Measurements from ENCODE around the gene HUNK. TPM values are rescaled to one million over a fixed set of nuclear protein-coding genes. Genes with fewer than 3 reads are reported as not detected.

Gene HUNK
- total RNA-seq, 2 experiments from 2014 or later: 0.21 to 0.24 TPM

GRCh38 chr21:31887391-31887841, 14.6 kb downstream of the HUNK start:
- POLR2A ChIA-PET: no interaction called here
- Mint-ChIP-seq H3K27ac (no peak overlapping the region), H3K4me3 (no peak overlapping the region), H3K9me3 (ENCODE audit: insufficient read depth) (no peaks in the 10 kb centered on the region), H3K36me3 (ENCODE audit: low read depth) (no peaks in the 10 kb centered on the region), H3K27me3 (ENCODE audit: low read depth) (peaks cover 4% of the 10 kb centered on the region), H3K4me1 (ENCODE audit: low read depth) (no peaks in the 10 kb centered on the region)
- CTCF ChIA-PET: no interaction called here
- ATAC-seq: no peak
- no peak for DNase-seq

- H3K27me3 Mint-ChIP-seq (ENCODE audit: low read depth): peaks cover 4% of the 10 kb centered on the region
- ChIA-PET CTCF (interaction anchor here (0.6 kb wide), 1 partner anchor 355 kb away, joined by 3 read pairs; no protein-coding TSS in a partner anchor), POLR2A (no interaction called here)
- DNase-seq (no peak), ATAC-seq (no peak)
- H3K4me3 Mint-ChIP-seq: no peak overlapping the region
- H3K4me1 Mint-ChIP-seq (ENCODE audit: low read depth): no peaks in the 10 kb centered on the region
- H3K27ac Mint-ChIP-seq: no peak overlapping the region
- no peaks in the 10 kb centered on the region for H3K9me3 Mint-ChIP-seq (ENCODE audit: insufficient read depth)
- no peaks in the 10 kb centered on the region for H3K36me3 Mint-ChIP-seq (ENCODE audit: low read depth)
Measured at GRCh38 chr21:31888936-31889371, 16.1 kb downstream of the HUNK start.

DNA sequence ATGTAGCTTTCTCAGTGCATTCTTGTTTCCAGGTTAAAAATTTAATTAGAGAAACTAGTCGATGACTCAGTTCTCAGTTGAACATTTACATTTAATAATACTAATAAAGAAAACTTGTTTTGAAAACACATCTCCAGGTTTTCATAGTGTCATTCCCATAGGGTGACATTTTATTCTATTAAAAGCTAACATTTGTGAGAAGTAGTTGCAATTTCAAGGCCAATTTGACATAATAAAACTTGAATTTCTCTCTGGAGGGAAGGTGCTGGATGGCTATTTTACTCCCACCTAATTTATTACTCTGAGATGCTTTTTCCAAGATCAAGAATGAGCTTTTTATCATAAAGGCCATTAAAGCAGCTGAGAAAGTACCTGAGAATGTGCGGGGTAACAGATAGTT, 16.6 kb downstream of the HUNK start:
- Mint-ChIP-seq H3K36me3 (ENCODE audit: low read depth) (no peaks in the 10 kb centered on the region), H3K4me1 (ENCODE audit: low read depth) (no peaks in the 10 kb centered on the region), H3K27ac (no peak overlapping the region), H3K27me3 (ENCODE audit: low read depth) (peaks cover 4% of the 10 kb centered on the region), H3K9me3 (ENCODE audit: insufficient read depth) (no peaks in the 10 kb centered on the region), H3K4me3 (no peak overlapping the region)
- DNase-seq (no peak), ATAC-seq (no peak)
- CTCF ChIA-PET: interaction anchor here (0.6 kb wide), 1 partner anchor 355 kb away, joined by 3 read pairs; no protein-coding TSS in a partner anchor
- POLR2A ChIA-PET: no interaction called here

- H3K36me3 Mint-ChIP-seq (ENCODE audit: low read depth): no peaks in the 10 kb centered on the region
- H3K27me3 Mint-ChIP-seq (ENCODE audit: low read depth): peaks cover 4% of the 10 kb centered on the region
- ATAC-seq (no peak), DNase-seq (no peak)
- H3K9me3 Mint-ChIP-seq (ENCODE audit: insufficient read depth): no peaks in the 10 kb centered on the region
- ChIA-PET POLR2A (no interaction called here), CTCF (no interaction called here)
- H3K4me1 Mint-ChIP-seq (ENCODE audit: low read depth): peaks cover 3% of the 10 kb centered on the region
- H3K27ac Mint-ChIP-seq: no peak overlapping the region
- no peak overlapping the region for H3K4me3 Mint-ChIP-seq
Measured at GRCh38 chr21:31892686-31893085, 19.9 kb downstream of the HUNK start.

GRCh38 chr21:31893851-31894415, 21.1 kb downstream of the HUNK start:
- Mint-ChIP-seq H3K36me3 (ENCODE audit: low read depth) (no peaks in the 10 kb centered on the region), H3K9me3 (ENCODE audit: insufficient read depth) (no peaks in the 10 kb centered on the region), H3K27ac (no peak overlapping the region), H3K4me3 (no peak overlapping the region), H3K27me3 (ENCODE audit: low read depth) (peaks cover 4% of the 10 kb centered on the region), H3K4me1 (ENCODE audit: low read depth) (peaks cover 3% of the 10 kb centered on the region)
- ChIA-PET CTCF (no interaction called here), POLR2A (no interaction called here)
- ATAC-seq (no peak), DNase-seq (no peak)

- DNase-seq (no peak), ATAC-seq (no peak)
- H3K36me3 Mint-ChIP-seq (ENCODE audit: low read depth): no peaks in the 10 kb centered on the region
- POLR2A ChIA-PET: no interaction called here
- no peaks in the 10 kb centered on the region for H3K9me3 Mint-ChIP-seq (ENCODE audit: insufficient read depth)
- CTCF ChIA-PET: no interaction called here
- peaks cover 3% of the 10 kb centered on the region for H3K4me1 Mint-ChIP-seq (ENCODE audit: low read depth)
- no peak overlapping the region for H3K27ac Mint-ChIP-seq
- H3K4me3 Mint-ChIP-seq: no peak overlapping the region
- H3K27me3 Mint-ChIP-seq (ENCODE audit: low read depth): peaks cover 2% of the 10 kb centered on the region
Measured at GRCh38 chr21:31894457-31894856, 21.6 kb downstream of the HUNK start.

- ATAC-seq (no peak), DNase-seq (no peak)
- Mint-ChIP-seq H3K4me3 (no peak overlapping the region), H3K9me3 (ENCODE audit: insufficient read depth) (no peaks in the 10 kb centered on the region), H3K36me3 (ENCODE audit: low read depth) (no peaks in the 10 kb centered on the region), H3K27me3 (ENCODE audit: low read depth) (no peaks in the 10 kb centered on the region), H3K4me1 (ENCODE audit: low read depth) (peaks cover 3% of the 10 kb centered on the region), H3K27ac (no peak overlapping the region)
- ChIA-PET POLR2A (no interaction called here), CTCF (no interaction called here)
Measured at GRCh38 chr21:31895077-31895835, 22.4 kb downstream of the HUNK start.

DNA sequence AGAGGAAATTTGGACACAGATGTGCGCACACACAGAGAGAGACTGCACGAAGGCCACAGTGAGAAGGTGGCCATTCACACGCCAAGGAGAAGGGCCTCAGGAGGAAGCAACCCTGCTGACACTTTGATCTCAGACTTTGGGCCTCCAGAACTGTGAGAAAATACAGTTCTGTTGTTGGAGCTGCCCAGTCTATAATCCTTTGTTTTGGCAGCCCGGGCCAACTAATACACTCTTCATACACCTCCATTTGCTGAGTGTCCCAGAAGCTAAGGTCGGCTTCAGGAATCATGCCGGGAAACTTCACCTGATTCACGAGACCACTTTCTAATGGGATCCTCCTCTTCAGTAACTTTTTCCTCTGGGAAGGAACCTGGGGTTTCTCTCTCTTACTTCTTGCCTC, 23.2 kb downstream of the HUNK start:
- Mint-ChIP-seq H3K9me3 (ENCODE audit: insufficient read depth) (no peaks in the 10 kb centered on the region), H3K4me3 (no peak overlapping the region), H3K4me1 (ENCODE audit: low read depth) (peaks cover 3% of the 10 kb centered on the region), H3K27ac (no peak overlapping the region), H3K36me3 (ENCODE audit: low read depth) (no peaks in the 10 kb centered on the region), H3K27me3 (ENCODE audit: low read depth) (no peaks in the 10 kb centered on the region)
- ChIA-PET POLR2A (no interaction called here), CTCF (no interaction called here)
- DNase-seq (no peak), ATAC-seq (no peak)

- H3K27me3 Mint-ChIP-seq (ENCODE audit: low read depth): no peaks in the 10 kb centered on the region
- no peaks in the 10 kb centered on the region for H3K9me3 Mint-ChIP-seq (ENCODE audit: insufficient read depth)
- no peak overlapping the region for H3K4me3 Mint-ChIP-seq
- no peak overlapping the region for H3K27ac Mint-ChIP-seq
- CTCF ChIA-PET: no interaction called here
- ATAC-seq: no peak
- no peak for DNase-seq
- POLR2A ChIA-PET: no interaction called here
- no peaks in the 10 kb centered on the region for H3K36me3 Mint-ChIP-seq (ENCODE audit: low read depth)
- peaks cover 3% of the 10 kb centered on the region for H3K4me1 Mint-ChIP-seq (ENCODE audit: low read depth)
Measured at GRCh38 chr21:31897311-31897710, 24.5 kb downstream of the HUNK start.

- H3K9me3 Mint-ChIP-seq (ENCODE audit: insufficient read depth): no peaks in the 10 kb centered on the region
- DNase-seq: no peak
- POLR2A ChIA-PET: no interaction called here
- no peak for ATAC-seq
- peaks cover 3% of the 10 kb centered on the region for H3K4me1 Mint-ChIP-seq (ENCODE audit: low read depth)
- H3K36me3 Mint-ChIP-seq (ENCODE audit: low read depth): no peaks in the 10 kb centered on the region
- no peaks in the 10 kb centered on the region for H3K27me3 Mint-ChIP-seq (ENCODE audit: low read depth)
- H3K27ac Mint-ChIP-seq: no peak overlapping the region
- no peak overlapping the region for H3K4me3 Mint-ChIP-seq
- CTCF ChIA-PET: no interaction called here
Measured at GRCh38 chr21:31898933-31899630, 26.3 kb downstream of the HUNK start.

GRCh38 chr21:31900121-31900895, 27.5 kb downstream of the HUNK start:
- H3K9me3 Mint-ChIP-seq (ENCODE audit: insufficient read depth): no peaks in the 10 kb centered on the region
- H3K4me1 Mint-ChIP-seq (ENCODE audit: low read depth): no peaks in the 10 kb centered on the region
- H3K4me3 Mint-ChIP-seq: no peak overlapping the region
- POLR2A ChIA-PET: no interaction called here
- H3K27ac Mint-ChIP-seq: no peak overlapping the region
- DNase-seq (no peak), ATAC-seq (no peak)
- H3K27me3 Mint-ChIP-seq (ENCODE audit: low read depth): no peaks in the 10 kb centered on the region
- H3K36me3 Mint-ChIP-seq (ENCODE audit: low read depth): no peaks in the 10 kb centered on the region
- CTCF ChIA-PET: no interaction called here

GRCh38 chr21:31901315-31901714, 28.5 kb downstream of the HUNK start:
- CTCF ChIA-PET: no interaction called here
- POLR2A ChIA-PET: no interaction called here
- no peak overlapping the region for H3K27ac Mint-ChIP-seq

More at GRCh38 chr21:31901315-31901714, 28.5 kb downstream of the HUNK start:
- DNase-seq: no peak
- Mint-ChIP-seq H3K4me3 (no peak overlapping the region), H3K4me1 (ENCODE audit: low read depth) (no peaks in the 10 kb centered on the region), H3K36me3 (ENCODE audit: low read depth) (no peaks in the 10 kb centered on the region), H3K27me3 (ENCODE audit: low read depth) (peaks cover 2% of the 10 kb centered on the region), H3K9me3 (ENCODE audit: insufficient read depth) (no peaks in the 10 kb centered on the region)
- no peak for ATAC-seq

Measured in activated CD8-positive, alpha-beta T cell treated with anti-CD3 and anti-CD28 coated beads, Interleukin-2, amount 10 ng/mL, durations not matched to agents 7 days and 5 days (primary cell).